Caco-2 (cell line): ENCODE measurements around the gene CTSF. TPM values are rescaled to one million over a fixed set of nuclear protein-coding genes. Genes with fewer than 3 reads are reported as not detected.
"Not testable (repeated sequence)": the region's sequence is repeated elsewhere in the genome, so short reads cannot be mapped to it uniquely, and the experiment has no call there.

Source experiments
- BruUV-seq: library from RNA; stranded (reverse); fragments of 400-500 nt; replicated peaks from 2 replicates; lab custom pipeline; 2021; lab: Mats Ljungman, UMichigan
- CTCF ChIA-PET: fragments of 300-600 bp; sonication (Branson Sonifier 250); formaldehyde crosslinking; loops from one replicate; lab custom pipeline; 2022; ENCODE audit warnings: antibody characterized with exemption; lab: Charles Lee
- POLR2A ChIA-PET: fragments of 300-600 bp; sonication (Branson Sonifier 250); formaldehyde crosslinking; loops from one replicate; lab custom pipeline; 2022; ENCODE audit warnings: antibody characterized with exemption; lab: Charles Lee
- DNase-seq, 2 experiments: peaks; one replicate each; pipeline versions ENCODE4 v3.0.0 to v3.0.0-alpha.2; 2020 to 2022
- H3K27me3 ChIP-seq: replicated peaks from 2 replicates; pipeline ENCODE4 v1.6.0; 2011; ENCODE audit warnings: low read length; ENCODE audit not compliant: control insufficient read depth, insufficient read depth
- H3K36me3 ChIP-seq: 2 replicates; pipeline ENCODE4 v1.5.1; 2011; ENCODE audit warnings: low read length; ENCODE audit not compliant: control insufficient read depth, insufficient read depth
- H3K4me1 ChIP-seq: fragments of 250-450 bp; sonication (Bioruptor Pico); 2 replicates; pipeline ENCODE4 v1.5.1; 2020; ENCODE audit warnings: mild to moderate bottlenecking
- H3K4me3 ChIP-seq: 2 replicates; pipeline ENCODE4 v1.5.1; 2011; ENCODE audit warnings: low read depth, mild to moderate bottlenecking, control low read depth, low read length
- H3K9me3 ChIP-seq: fragments of 250-450 bp; sonication (Bioruptor Pico); 2 replicates; pipeline ENCODE4 v1.5.1; 2020; ENCODE audit warnings: mild to moderate bottlenecking, moderate library complexity
- H3K27ac Mint-ChIP-seq: one replicate; pipeline ENCODE4 v1.8.0; 2022; ENCODE audit warnings: mixed read lengths; ENCODE audit not compliant: unreplicated experiment
- H3K27me3 Mint-ChIP-seq: one replicate; pipeline ENCODE4 v1.8.0; 2022; ENCODE audit warnings: mixed read lengths; ENCODE audit not compliant: insufficient read depth, unreplicated experiment
- H3K36me3 Mint-ChIP-seq: one replicate; pipeline ENCODE4 v1.8.0; 2022; ENCODE audit warnings: mild to moderate bottlenecking, mixed read lengths; ENCODE audit not compliant: insufficient read depth, unreplicated experiment
- H3K4me1 Mint-ChIP-seq: one replicate; pipeline ENCODE4 v1.8.0; 2022; ENCODE audit warnings: low read depth, mixed read lengths; ENCODE audit not compliant: unreplicated experiment
- H3K4me3 Mint-ChIP-seq: one replicate; pipeline ENCODE4 v1.8.0; 2022; ENCODE audit warnings: mild to moderate bottlenecking, moderate library complexity, mixed read lengths; ENCODE audit not compliant: unreplicated experiment
- H3K9me3 Mint-ChIP-seq: one replicate; pipeline ENCODE4 v1.8.0; 2022; ENCODE audit warnings: mixed read lengths; ENCODE audit not compliant: unreplicated experiment
- intact Hi-C: fragments of 100-400 bp; cut with micrococcal nuclease; formaldehyde crosslinking; loops from one replicate; pipeline ENCODE4 v1.10.0; 2022; ENCODE audit not compliant: unreplicated experiment
- total RNA-seq: library from RNA; stranded (reverse); gene quantifications from 2 replicates; pipeline ENCODE4 v1.2.3, GENCODE V29; 2022
- TF ChIP-seq, protein P1 (sequence below), 2 experiments: fragments of 200-600 bp in 1 of 2; IDR thresholded peaks; 1 replicate in 1 of 2; 2 replicates in 1 of 2; pipeline versions ENCODE4 v1.5.1 to v1.8.0; 2011 to 2022; ENCODE audit warnings: antibody characterized with exemption in 1 of 2, control low read depth in 1 of 2, inconsistent platforms in 1 of 2, low read depth in 1 of 2, low read length in 1 of 2, mild to moderate bottlenecking in 1 of 2, moderate library complexity in 1 of 2; ENCODE audit not compliant: insufficient read depth in 1 of 2, severe bottlenecking in 1 of 2, unreplicated experiment in 1 of 2

CTSF gene
- total RNA-seq, 1 experiment from 2014 or later: not detected

DNA sequence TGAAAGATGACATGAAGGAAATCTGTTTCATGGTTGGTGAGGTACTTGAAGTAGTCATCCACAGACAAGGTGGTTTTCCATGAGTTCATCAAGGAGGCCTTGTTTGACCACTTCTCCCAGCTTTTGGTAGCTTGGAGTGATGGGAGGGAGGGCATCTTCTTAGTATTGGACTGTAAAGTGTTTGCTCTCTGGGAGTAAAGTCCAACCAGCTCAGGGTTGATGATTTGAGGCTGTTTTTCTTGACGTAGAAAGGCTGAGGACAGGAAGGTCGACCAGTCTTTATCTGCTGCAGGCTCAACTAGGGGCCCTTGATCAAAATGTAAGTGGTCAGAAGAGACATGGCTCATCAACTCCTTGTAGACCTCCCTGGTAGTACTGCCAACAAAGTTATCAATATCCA is 22.8 kb upstream of the CTSF start:
- H3K4me1 ChIP-seq: peaks cover 23% of the 10 kb centered on the region
- intact Hi-C loops: loop anchor here (5.0 kb wide), 1 partner anchor 44 kb away; the partner anchor contains the start of genes ACTN3 and ZDHHC24
- H3K27me3 ChIP-seq: no peaks in the 10 kb centered on the region
- no peaks in the 10 kb centered on the region for H3K36me3 ChIP-seq
- H3K36me3 Mint-ChIP-seq: peaks cover 14% of the 10 kb centered on the region
- H3K9me3 ChIP-seq: peaks cover 4% of the 10 kb centered on the region; the same call in 1 of the 2 replicates
- no TSS peak for BruUV-seq
- peaks cover 6% of the 10 kb centered on the region for H3K4me1 Mint-ChIP-seq
- H3K9me3 Mint-ChIP-seq: no peaks in the 10 kb centered on the region
- ChIA-PET POLR2A (interaction anchor here (1.6 to 2.7 kb wide), 2 partner anchors 26 to 47 kb away, joined by 6 to 9 read pairs; partner anchors contain the start of genes RBM14 and RBM4), CTCF (interaction anchor here (0.7 to 1.6 kb wide), 2 partner anchors 45 to 87 kb away, joined by 3 read pairs; partner anchors contain the start of genes ACTN3 and ZDHHC24)
- H3K4me3 ChIP-seq: no peak overlapping the region
- H3K4me3 Mint-ChIP-seq: peak overlapping the region; percentile 79
- TF ChIP-seq, protein P1, sequence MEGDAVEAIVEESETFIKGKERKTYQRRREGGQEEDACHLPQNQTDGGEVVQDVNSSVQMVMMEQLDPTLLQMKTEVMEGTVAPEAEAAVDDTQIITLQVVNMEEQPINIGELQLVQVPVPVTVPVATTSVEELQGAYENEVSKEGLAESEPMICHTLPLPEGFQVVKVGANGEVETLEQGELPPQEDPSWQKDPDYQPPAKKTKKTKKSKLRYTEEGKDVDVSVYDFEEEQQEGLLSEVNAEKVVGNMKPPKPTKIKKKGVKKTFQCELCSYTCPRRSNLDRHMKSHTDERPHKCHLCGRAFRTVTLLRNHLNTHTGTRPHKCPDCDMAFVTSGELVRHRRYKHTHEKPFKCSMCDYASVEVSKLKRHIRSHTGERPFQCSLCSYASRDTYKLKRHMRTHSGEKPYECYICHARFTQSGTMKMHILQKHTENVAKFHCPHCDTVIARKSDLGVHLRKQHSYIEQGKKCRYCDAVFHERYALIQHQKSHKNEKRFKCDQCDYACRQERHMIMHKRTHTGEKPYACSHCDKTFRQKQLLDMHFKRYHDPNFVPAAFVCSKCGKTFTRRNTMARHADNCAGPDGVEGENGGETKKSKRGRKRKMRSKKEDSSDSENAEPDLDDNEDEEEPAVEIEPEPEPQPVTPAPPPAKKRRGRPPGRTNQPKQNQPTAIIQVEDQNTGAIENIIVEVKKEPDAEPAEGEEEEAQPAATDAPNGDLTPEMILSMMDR (IDR thresholded peaks at IDR 0.05; ENCODE audit: insufficient read depth in 1 of 2, low read depth in 1 of 2, low read length in 1 of 2, severe bottlenecking in 1 of 2, unreplicated experiment in 1 of 2): no peak
- no peaks in the 10 kb centered on the region for H3K27me3 Mint-ChIP-seq
- H3K27ac Mint-ChIP-seq: peak overlapping the region; percentile 90
- no peak for DNase-seq

DNA sequence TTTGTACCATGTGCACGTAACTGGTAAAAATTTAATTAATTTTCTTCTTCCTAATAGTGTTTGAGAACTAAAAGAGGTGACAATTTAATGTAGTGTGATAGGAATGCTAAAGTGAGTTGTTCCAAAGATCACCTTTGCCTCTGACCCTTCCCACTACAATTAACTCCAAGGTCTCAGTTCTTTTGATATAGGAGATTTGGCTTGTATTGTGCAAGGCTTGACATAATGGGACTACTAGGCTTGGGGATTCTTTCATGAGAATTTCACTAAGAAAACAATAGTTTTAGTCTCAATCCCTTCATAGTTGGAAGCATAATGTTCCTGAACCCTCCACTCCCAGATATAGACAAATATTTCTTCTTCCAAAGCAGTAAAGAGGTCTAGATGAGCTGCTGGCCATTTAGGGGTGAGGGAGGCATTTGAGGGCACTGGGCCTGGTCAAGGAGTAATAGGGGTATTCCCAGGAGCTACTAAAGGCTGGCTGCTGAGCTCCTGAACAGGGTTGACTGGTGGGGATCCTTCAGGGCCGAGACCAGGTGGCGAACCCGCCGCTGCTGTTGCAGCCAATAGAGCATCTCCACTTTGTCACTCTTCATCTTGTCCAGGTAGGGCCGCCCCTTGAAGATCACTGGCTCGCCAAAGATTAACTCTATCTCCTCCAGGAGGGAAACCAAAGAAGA is 21.7 kb upstream of the CTSF start:
- Mint-ChIP-seq H3K27me3 (no peaks in the 10 kb centered on the region), H3K36me3 (peaks cover 14% of the 10 kb centered on the region), H3K27ac (no peak overlapping the region), H3K9me3 (no peaks in the 10 kb centered on the region), H3K4me3 (no peak overlapping the region), H3K4me1 (peaks cover 6% of the 10 kb centered on the region)
- intact Hi-C loops: loop anchor here (5.0 kb wide), 1 partner anchor 43 kb away; the partner anchor contains the start of genes ACTN3 and ZDHHC24
- Histone ChIP-seq H3K27me3 (no peaks in the 10 kb centered on the region), H3K4me3 (no peak overlapping the region), H3K9me3 (peaks cover 4% of the 10 kb centered on the region; the same call in 1 of the 2 replicates), H3K36me3 (no peaks in the 10 kb centered on the region), H3K4me1 (peaks cover 23% of the 10 kb centered on the region)
- BruUV-seq: no TSS peak
- TF ChIP-seq, protein P1 (IDR thresholded peaks at IDR 0.05; ENCODE audit: insufficient read depth in 1 of 2, low read depth in 1 of 2, low read length in 1 of 2, severe bottlenecking in 1 of 2, unreplicated experiment in 1 of 2): no peak
- no peak for DNase-seq
- POLR2A ChIA-PET: interaction anchor here (0.6 to 2.7 kb wide), 3 partner anchors 27 to 124 kb away, joined by 6 to 9 read pairs (median 9); partner anchors contain the start of genes PELI3, RBM14 and RBM4
- CTCF ChIA-PET: interaction anchor here (0.8 to 1.6 kb wide), 2 partner anchors 28 to 88 kb away, joined by 3 read pairs; no protein-coding TSS in a partner anchor

GRCh38 chr11:66589315-66589714 is 20.9 kb upstream of the CTSF start:
- H3K27ac Mint-ChIP-seq, H3K27me3 Mint-ChIP-seq, intact Hi-C loops, BruUV-seq, H3K4me1 Mint-ChIP-seq, H3K36me3 ChIP-seq, H3K4me3 ChIP-seq, H3K4me3 Mint-ChIP-seq, H3K27me3 ChIP-seq, H3K9me3 Mint-ChIP-seq, H3K9me3 ChIP-seq, DNase-seq: not testable (repeated sequence)
- CTCF ChIA-PET: interaction anchor here (0.6 to 0.8 kb wide), 3 partner anchors 27 to 1593 kb away, joined by 3 to 6 read pairs (median 3); no protein-coding TSS in a partner anchor
- peaks cover 23% of the 10 kb centered on the region for H3K4me1 ChIP-seq
- POLR2A ChIA-PET: interaction anchor here (2.7 kb wide), 1 partner anchor 27 kb away, joined by 9 read pairs; the partner anchor contains the start of gene RBM14
- H3K36me3 Mint-ChIP-seq: peaks cover 14% of the 10 kb centered on the region
